Dendritic cell treated with granulocyte-macrophage colony-stimulating factor and Interleukin-4, amounts not matched to agents 40 ng/mL and 50 ng/mL, for 4 days (primary cell): ENCODE measurements around the gene PHACTR4.
"Not testable (repeated sequence)": the region's sequence is repeated elsewhere in the genome, so short reads cannot be mapped to it uniquely, and the experiment has no call there.

Experiments
- H3K27ac Mint-ChIP-seq: one replicate; pipeline ENCODE4 v1.8.0; 2022; ENCODE audit warnings: mild to moderate bottlenecking, mixed read lengths
- H3K27me3 Mint-ChIP-seq: one replicate; pipeline ENCODE4 v1.8.0; 2022; ENCODE audit warnings: mild to moderate bottlenecking, mixed read lengths
- H3K36me3 Mint-ChIP-seq: one replicate; pipeline ENCODE4 v1.8.0; 2022; ENCODE audit warnings: low read depth, mixed read lengths
- H3K4me1 Mint-ChIP-seq: one replicate; pipeline ENCODE4 v1.8.0; 2022; ENCODE audit warnings: low read depth, mixed read lengths
- H3K4me3 Mint-ChIP-seq: one replicate; pipeline ENCODE4 v1.8.0; 2022; ENCODE audit warnings: mild to moderate bottlenecking, moderate library complexity, mixed read lengths
- H3K9me3 Mint-ChIP-seq: one replicate; pipeline ENCODE4 v1.8.0; 2022; ENCODE audit warnings: mixed read lengths
- intact Hi-C: fragments of 100-400 bp; cut with micrococcal nuclease; formaldehyde crosslinking; loops from one replicate; pipeline ENCODE4 v1.15.0; 2022

The PHACTR4 gene

GRCh38 chr1:28353248-28353810 lies 16.2 kb upstream of the PHACTR4 start:
- H3K36me3 Mint-ChIP-seq, H3K4me1 Mint-ChIP-seq, H3K27me3 Mint-ChIP-seq, H3K9me3 Mint-ChIP-seq, intact Hi-C loops, H3K4me3 Mint-ChIP-seq, H3K27ac Mint-ChIP-seq: not testable (repeated sequence)

GRCh38 chr1:28354121-28354520 lies 15.4 kb upstream of the PHACTR4 start:
- H3K9me3 Mint-ChIP-seq: no peaks in the 10 kb centered on the region
- no peaks in the 10 kb centered on the region for H3K36me3 Mint-ChIP-seq
- no peaks in the 10 kb centered on the region for H3K27me3 Mint-ChIP-seq
- no peak overlapping the region for H3K4me3 Mint-ChIP-seq
- H3K4me1 Mint-ChIP-seq: peaks cover 8% of the 10 kb centered on the region
- no peak overlapping the region for H3K27ac Mint-ChIP-seq
- intact Hi-C loops: no loop called here

- peaks cover 8% of the 10 kb centered on the region for H3K4me1 Mint-ChIP-seq
- no peaks in the 10 kb centered on the region for H3K36me3 Mint-ChIP-seq
- no peak overlapping the region for H3K27ac Mint-ChIP-seq
- intact Hi-C loops: no loop called here
- H3K9me3 Mint-ChIP-seq: no peaks in the 10 kb centered on the region
- H3K27me3 Mint-ChIP-seq: no peaks in the 10 kb centered on the region
- no peak overlapping the region for H3K4me3 Mint-ChIP-seq
These were observed 10.8 kb upstream of the PHACTR4 start for GRCh38 chr1:28358716-28359115.

- no peak overlapping the region for H3K4me3 Mint-ChIP-seq
- intact Hi-C loops: no loop called here
- H3K36me3 Mint-ChIP-seq: no peaks in the 10 kb centered on the region
- no peaks in the 10 kb centered on the region for H3K27me3 Mint-ChIP-seq
- peaks cover under 1% of the 10 kb centered on the region for H3K4me1 Mint-ChIP-seq
- H3K9me3 Mint-ChIP-seq: no peaks in the 10 kb centered on the region
- H3K27ac Mint-ChIP-seq: no peak overlapping the region
These were observed 9.8 kb upstream of the PHACTR4 start for GRCh38 chr1:28359592-28360239.

GRCh38 chr1:28364888-28365287 lies 4.7 kb upstream of the PHACTR4 start:
- H3K27ac Mint-ChIP-seq: no peak overlapping the region
- intact Hi-C loops: no loop called here
- no peak overlapping the region for H3K4me3 Mint-ChIP-seq
- H3K36me3 Mint-ChIP-seq: peaks cover 7% of the 10 kb centered on the region
- peaks cover 8% of the 10 kb centered on the region for H3K4me1 Mint-ChIP-seq
- H3K27me3 Mint-ChIP-seq: no peaks in the 10 kb centered on the region
- H3K9me3 Mint-ChIP-seq: no peaks in the 10 kb centered on the region

GRCh38 chr1:28365864-28366263 lies 3.7 kb upstream of the PHACTR4 start:
- Mint-ChIP-seq H3K27ac (no peak overlapping the region), H3K4me1 (peaks cover 14% of the 10 kb centered on the region), H3K4me3 (no peak overlapping the region), H3K36me3 (peaks cover 12% of the 10 kb centered on the region), H3K9me3 (no peaks in the 10 kb centered on the region), H3K27me3 (no peaks in the 10 kb centered on the region)
- intact Hi-C loops: no loop called here

- H3K4me3 Mint-ChIP-seq, H3K9me3 Mint-ChIP-seq, H3K27me3 Mint-ChIP-seq: not testable (repeated sequence)
- Mint-ChIP-seq H3K27ac (peak overlapping the region; percentile 99), H3K36me3 (peaks cover 12% of the 10 kb centered on the region), H3K4me1 (peaks cover 16% of the 10 kb centered on the region)
- intact Hi-C loops: loop anchor here (2.0 kb wide), 1 partner anchor 120 kb away; no protein-coding TSS in a partner anchor
These were observed 932 bp upstream of the PHACTR4 start for GRCh38 chr1:28368608-28369007.

- intact Hi-C loops: no loop called here
- peak overlapping the region; percentile 99 for H3K27ac Mint-ChIP-seq
- no peaks in the 10 kb centered on the region for H3K9me3 Mint-ChIP-seq
- H3K36me3 Mint-ChIP-seq: peaks cover 12% of the 10 kb centered on the region
- peaks cover 16% of the 10 kb centered on the region for H3K4me1 Mint-ChIP-seq
- no peaks in the 10 kb centered on the region for H3K27me3 Mint-ChIP-seq
- H3K4me3 Mint-ChIP-seq: peak overlapping the region; percentile 97
These were observed 884 bp downstream of the PHACTR4 start for GRCh38 chr1:28370239-28371009.

GRCh38 chr1:28371010-28371377 lies 1.5 kb downstream of the PHACTR4 start:
- intact Hi-C loops: no loop called here
- H3K4me1 Mint-ChIP-seq: peaks cover 16% of the 10 kb centered on the region
- H3K36me3 Mint-ChIP-seq: peaks cover 12% of the 10 kb centered on the region
- H3K9me3 Mint-ChIP-seq: no peaks in the 10 kb centered on the region
- no peak overlapping the region for H3K27ac Mint-ChIP-seq
- H3K27me3 Mint-ChIP-seq: no peaks in the 10 kb centered on the region
- peak overlapping the region; percentile 97 for H3K4me3 Mint-ChIP-seq

GRCh38 chr1:28373450-28373849 lies 3.9 kb downstream of the PHACTR4 start:
- H3K9me3 Mint-ChIP-seq, intact Hi-C loops, H3K27ac Mint-ChIP-seq, H3K4me3 Mint-ChIP-seq, H3K27me3 Mint-ChIP-seq: not testable (repeated sequence)
- Mint-ChIP-seq H3K36me3 (peaks cover 17% of the 10 kb centered on the region), H3K4me1 (peaks cover 18% of the 10 kb centered on the region)

GRCh38 chr1:28374297-28374696 lies 4.8 kb downstream of the PHACTR4 start:
- no peak overlapping the region for H3K4me3 Mint-ChIP-seq
- no peaks in the 10 kb centered on the region for H3K27me3 Mint-ChIP-seq
- peaks cover 15% of the 10 kb centered on the region for H3K36me3 Mint-ChIP-seq
- intact Hi-C loops: no loop called here
- H3K9me3 Mint-ChIP-seq: no peaks in the 10 kb centered on the region
- H3K4me1 Mint-ChIP-seq: peaks cover 15% of the 10 kb centered on the region
- H3K27ac Mint-ChIP-seq: no peak overlapping the region

- peaks cover 10% of the 10 kb centered on the region for H3K36me3 Mint-ChIP-seq
- intact Hi-C loops, H3K9me3 Mint-ChIP-seq, H3K27me3 Mint-ChIP-seq, H3K4me3 Mint-ChIP-seq: not testable (repeated sequence)
- peaks cover 16% of the 10 kb centered on the region for H3K4me1 Mint-ChIP-seq
- peak overlapping the region; percentile 22 for H3K27ac Mint-ChIP-seq
These were observed 6.1 kb downstream of the PHACTR4 start for GRCh38 chr1:28375598-28375997.

- intact Hi-C loops, H3K9me3 Mint-ChIP-seq, H3K27me3 Mint-ChIP-seq, H3K4me3 Mint-ChIP-seq: not testable (repeated sequence)
- Mint-ChIP-seq H3K4me1 (peaks cover 12% of the 10 kb centered on the region), H3K27ac (peak overlapping the region; percentile 22), H3K36me3 (peaks cover 15% of the 10 kb centered on the region)
These were observed 6.7 kb downstream of the PHACTR4 start for GRCh38 chr1:28376195-28376594.

GRCh38 chr1:28378906-28379305 lies 9.4 kb downstream of the PHACTR4 start:
- H3K27me3 Mint-ChIP-seq: no peaks in the 10 kb centered on the region
- peak overlapping the region; percentile 57 for H3K27ac Mint-ChIP-seq
- peaks cover 20% of the 10 kb centered on the region for H3K4me1 Mint-ChIP-seq
- H3K9me3 Mint-ChIP-seq: peaks cover 9% of the 10 kb centered on the region
- H3K36me3 Mint-ChIP-seq: peaks cover 29% of the 10 kb centered on the region
- intact Hi-C loops: no loop called here
- no peak overlapping the region for H3K4me3 Mint-ChIP-seq
